Prostate gland (tissue), 2 donors: ENCODE measurements around the gene PPY. TPM values are rescaled to one million over a fixed set of nuclear protein-coding genes. Genes with fewer than 3 reads are reported as not detected.
A peak's percentile ranks its signal among the peaks of the same experiment; 100 is the strongest.
"Not testable (repeated sequence)": the region's sequence is repeated elsewhere in the genome, so short reads cannot be mapped to it uniquely, and the experiment has no call there.

Source experiments
- DNase-seq: peaks from one replicate; pipeline ENCODE4 v3.0.0-alpha.2; 2019; ENCODE audit warnings: low spot score
- H3K27ac ChIP-seq, 2 donors: fragments of 200-600 bp; sonication (generic); 2 replicates each; pipeline ENCODE4 v1.5.1; 2017 to 2019
- H3K27me3 ChIP-seq: fragments of 200-600 bp; sonication (generic); replicated peaks from 2 replicates; pipeline ENCODE4 v1.5.1; 2019; ENCODE audit not compliant: insufficient read depth
- H3K36me3 ChIP-seq, 2 donors: fragments of 200-600 bp; sonication (generic); 1 replicate in 1 of 2; 2 replicates in 1 of 2; pipeline versions ENCODE4 v1.5.1 to v1.8.1; 2017 to 2019
- H3K4me1 ChIP-seq: fragments of 200-600 bp; sonication (generic); replicated peaks from 2 replicates; pipeline ENCODE4 v1.5.1; 2019
- H3K4me3 ChIP-seq, 2 donors: fragments of 200-600 bp; sonication (generic); 2 replicates each; pipeline ENCODE4 v1.5.1; 2017 to 2019
- H3K9me3 ChIP-seq: fragments of 200-600 bp; sonication (generic); 2 replicates; pipeline ENCODE4 v1.5.1; 2017
- CTCF ChIP-seq, 4 experiments: fragments of 200-600 bp in 2 of 4; fragments of 450-650 bp in 2 of 4; sonication (generic) in 2 of 4; IDR thresholded peaks; 1 replicate in 3 of 4; 2 replicates in 1 of 4; pipeline ENCODE4 v1.5.1; 2016 to 2019; ENCODE audit warnings: antibody characterized with exemption in 4 of 4, mild to moderate bottlenecking in 2 of 4, moderate library complexity in 2 of 4
- POLR2A ChIP-seq: fragments of 450-650 bp; IDR thresholded peaks from one replicate; pipeline ENCODE4 v1.6.1; 2016; ENCODE audit warnings: antibody characterized with exemption, mild to moderate bottlenecking
- POLR2AphosphoS5 ChIP-seq: sonication (generic); formaldehyde crosslinking; IDR thresholded peaks from one replicate; pipeline ENCODE4 v1.6.1; 2017; ENCODE audit warnings: antibody characterized with exemption
- WGBS: methylation state at CpG from one replicate; pipeline ENCODE4 v1.1.5; 2018; 5-methylcytosine and 5-hydroxymethylcytosine counted together
- intact Hi-C: fragments of 100-400 bp; cut with DNase I; formaldehyde crosslinking; loops from one replicate; pipeline ENCODE4 v1.14.2; 2022
- total RNA-seq, 2 donors: library from RNA; depleted of rRNA; stranded (reverse); fragments of >200 nt; gene quantifications; one replicate each; pipeline ENCODE4 v1.1.0, GENCODE V29; 2016

The PPY gene
- total RNA-seq, 2 donors from 2014 or later: not detected

GRCh38 chr17:43900183-43900857 lies 42.0 kb downstream of the PPY start:
- H3K4me3 ChIP-seq: peak overlapping the region; percentile 26 to 35
- intact Hi-C loops: no loop called here

GRCh38 chr17:43898446-43898845 lies 43.8 kb downstream of the PPY start:
- intact Hi-C loops: no loop called here
- H3K4me3 ChIP-seq: no peak overlapping the region
- WGBS: 9% methylated on average over 1 of the region's 1 CpG
- no peak overlapping the region for H3K27ac ChIP-seq
- H3K36me3 ChIP-seq: no peaks in the 10 kb centered on the region
- DNase-seq: no peak
- no peaks in the 10 kb centered on the region for H3K9me3 ChIP-seq
- no peaks in the 10 kb centered on the region for H3K4me1 ChIP-seq
- no peak for TF ChIP-seq POLR2A
- TF ChIP-seq CTCF (IDR thresholded peaks at IDR 0.05): no peak
- TF ChIP-seq POLR2AphosphoS5: no peak
- H3K27me3 ChIP-seq: no peaks in the 10 kb centered on the region

More at GRCh38 chr17:43900183-43900857, 42.0 kb downstream of the PPY start:
- Histone ChIP-seq H3K36me3 (no peaks in the 10 kb centered on the region), H3K9me3 (no peaks in the 10 kb centered on the region), H3K4me1 (no peaks in the 10 kb centered on the region), H3K27ac (no peak overlapping the region), H3K27me3 (no peaks in the 10 kb centered on the region)
- peak; percentile 75 for DNase-seq
- under 1% methylated on average over 28 of the region's 31 CpGs for WGBS
- peak; percentile 63 for TF ChIP-seq POLR2AphosphoS5
- no peak for TF ChIP-seq POLR2A

- H3K4me3 ChIP-seq: no peak overlapping the region
- no peaks in the 10 kb centered on the region for H3K9me3 ChIP-seq
- H3K27ac ChIP-seq: no peak overlapping the region
- no peaks in the 10 kb centered on the region for H3K36me3 ChIP-seq
- intact Hi-C loops: no loop called here
- TF ChIP-seq POLR2AphosphoS5 (peak; percentile 3), CTCF (IDR thresholded peaks at IDR 0.05) (no peak)
- peak; percentile 31 for DNase-seq
- H3K27me3 ChIP-seq: no peaks in the 10 kb centered on the region
- WGBS: 54% methylated on average over 3 of the region's 3 CpGs
- no peaks in the 10 kb centered on the region for H3K4me1 ChIP-seq
Measured at GRCh38 chr17:43897831-43898230, 44.4 kb downstream of the PPY start.

DNA sequence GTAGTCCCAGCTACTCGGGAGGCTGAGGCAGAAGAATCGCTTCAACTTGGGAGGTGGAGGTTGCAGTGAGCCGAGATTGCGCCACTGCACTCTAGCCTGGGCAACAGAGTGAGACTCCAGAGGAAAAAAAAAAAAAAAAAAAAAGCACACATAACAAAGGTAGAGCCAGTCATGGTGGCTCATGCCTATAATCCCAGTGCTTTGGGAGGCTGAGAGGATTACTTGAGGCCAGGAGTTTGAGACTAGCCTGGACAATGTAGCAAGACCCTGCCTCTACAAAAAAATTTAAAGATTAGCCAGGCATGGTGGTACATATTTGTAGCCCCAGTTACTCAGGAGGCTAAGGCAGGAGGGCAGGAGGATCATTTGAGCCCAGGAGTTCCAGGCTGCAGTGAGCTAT lies 47.8 kb downstream of the PPY start:
- H3K4me1 ChIP-seq, H3K9me3 ChIP-seq, H3K27ac ChIP-seq, DNase-seq, intact Hi-C loops, H3K4me3 ChIP-seq, H3K36me3 ChIP-seq, H3K27me3 ChIP-seq: not testable (repeated sequence)
- 77% methylated on average over 4 of the region's 4 CpGs for WGBS

GRCh38 chr17:43892647-43892952 lies 49.7 kb downstream of the PPY start:
- Histone ChIP-seq H3K4me1 (no peaks in the 10 kb centered on the region), H3K27ac (no peak overlapping the region), H3K36me3 (no peaks in the 10 kb centered on the region), H3K4me3 (no peak overlapping the region), H3K27me3 (no peaks in the 10 kb centered on the region), H3K9me3 (no peaks in the 10 kb centered on the region)
- WGBS: 29% methylated on average over 4 of the region's 4 CpGs
- intact Hi-C loops: no loop called here
- no peak for DNase-seq
- TF ChIP-seq CTCF (IDR thresholded peaks at IDR 0.05) (no peak), POLR2AphosphoS5 (no peak)

DNA sequence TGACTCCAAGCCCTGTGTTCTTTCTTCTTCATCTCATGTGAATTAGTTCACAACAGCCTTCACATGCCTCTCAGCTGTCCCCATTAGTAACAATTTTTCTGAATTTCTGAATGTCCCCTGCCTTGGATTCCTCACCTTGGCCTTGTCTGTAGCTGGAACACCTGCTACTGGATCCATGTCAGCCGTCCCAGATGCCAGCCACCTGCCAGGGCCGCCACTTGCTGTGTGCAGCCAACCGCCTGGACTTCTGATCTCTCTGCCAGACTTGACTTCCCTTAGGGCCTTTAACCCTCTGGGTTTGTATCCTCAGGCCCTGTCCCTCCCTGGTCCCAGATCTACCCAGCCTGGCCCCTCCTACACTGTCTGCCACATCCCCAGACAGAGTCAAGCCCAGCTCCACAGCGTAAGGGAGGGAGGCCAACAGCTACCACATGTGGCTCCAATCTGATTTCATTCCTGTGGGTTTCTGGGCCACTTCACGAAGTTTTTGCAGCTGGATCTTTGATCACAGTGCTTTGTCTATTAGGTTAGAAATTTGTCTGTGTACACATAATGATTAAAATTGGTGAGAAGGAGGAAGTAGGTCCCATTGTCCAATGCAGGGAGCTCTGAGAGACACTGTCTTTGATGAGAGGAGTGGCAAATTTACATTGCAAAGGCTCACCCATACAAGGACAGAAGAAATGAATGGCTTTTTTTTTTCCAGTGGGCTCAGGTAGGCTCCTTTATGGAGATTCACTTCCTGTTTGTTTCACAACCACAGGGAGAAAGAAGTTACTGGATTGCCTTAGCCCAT lies 50.2 kb downstream of the PPY start:
- 78% methylated on average over 5 of the region's 5 CpGs for WGBS
- H3K4me1 ChIP-seq: no peaks in the 10 kb centered on the region
- no peak for DNase-seq
- H3K9me3 ChIP-seq: no peaks in the 10 kb centered on the region
- H3K27ac ChIP-seq: no peak overlapping the region
- intact Hi-C loops: no loop called here
- H3K36me3 ChIP-seq: no peaks in the 10 kb centered on the region
- no peaks in the 10 kb centered on the region for H3K27me3 ChIP-seq
- TF ChIP-seq CTCF (IDR thresholded peaks at IDR 0.05): no peak
- TF ChIP-seq POLR2A: no peak
- no peak for TF ChIP-seq POLR2AphosphoS5
- H3K4me3 ChIP-seq: no peak overlapping the region
